Panc1 (cell line): ENCODE data around the gene MEIS1.

Source experiments
- TF ChIP-seq, protein P1 (sequence below): fragments of 450-650 bp; IDR thresholded peaks from 2 replicates; pipeline ENCODE4 v1.5.1; 2017; ENCODE audit warnings: mild to moderate bottlenecking
- TF ChIP-seq, protein P2 (sequence below), 2 experiments: IDR thresholded peaks; 2 replicates each; pipeline ENCODE4 v1.6.1; 2011 to 2012; ENCODE audit warnings: low read depth in 2 of 2, control low read depth in 1 of 2, low read length in 1 of 2, mild to moderate bottlenecking in 1 of 2, moderate library complexity in 1 of 2; ENCODE audit not compliant: insufficient read depth in 1 of 2

DNA sequence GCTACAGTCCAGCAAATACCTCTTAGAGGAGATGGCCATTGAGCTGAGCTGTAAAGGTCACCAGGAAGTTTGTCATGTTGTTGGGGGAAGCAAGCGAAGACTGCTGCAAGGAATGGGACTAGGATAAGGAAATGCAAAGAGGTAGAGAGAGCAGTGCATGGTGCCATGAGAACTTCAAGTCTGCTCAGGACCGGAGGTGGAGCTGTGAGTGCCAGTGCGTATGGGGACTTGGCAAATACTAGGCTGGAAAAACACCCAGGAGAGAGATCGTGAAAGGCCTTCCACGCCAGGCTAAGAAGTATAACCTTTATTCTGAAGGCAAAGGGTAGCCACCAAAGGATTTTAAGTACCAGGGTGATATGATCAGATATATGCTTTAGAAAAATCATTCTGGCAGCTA is 71.3 kb downstream of the MEIS1 start:
- TF ChIP-seq, protein P1, sequence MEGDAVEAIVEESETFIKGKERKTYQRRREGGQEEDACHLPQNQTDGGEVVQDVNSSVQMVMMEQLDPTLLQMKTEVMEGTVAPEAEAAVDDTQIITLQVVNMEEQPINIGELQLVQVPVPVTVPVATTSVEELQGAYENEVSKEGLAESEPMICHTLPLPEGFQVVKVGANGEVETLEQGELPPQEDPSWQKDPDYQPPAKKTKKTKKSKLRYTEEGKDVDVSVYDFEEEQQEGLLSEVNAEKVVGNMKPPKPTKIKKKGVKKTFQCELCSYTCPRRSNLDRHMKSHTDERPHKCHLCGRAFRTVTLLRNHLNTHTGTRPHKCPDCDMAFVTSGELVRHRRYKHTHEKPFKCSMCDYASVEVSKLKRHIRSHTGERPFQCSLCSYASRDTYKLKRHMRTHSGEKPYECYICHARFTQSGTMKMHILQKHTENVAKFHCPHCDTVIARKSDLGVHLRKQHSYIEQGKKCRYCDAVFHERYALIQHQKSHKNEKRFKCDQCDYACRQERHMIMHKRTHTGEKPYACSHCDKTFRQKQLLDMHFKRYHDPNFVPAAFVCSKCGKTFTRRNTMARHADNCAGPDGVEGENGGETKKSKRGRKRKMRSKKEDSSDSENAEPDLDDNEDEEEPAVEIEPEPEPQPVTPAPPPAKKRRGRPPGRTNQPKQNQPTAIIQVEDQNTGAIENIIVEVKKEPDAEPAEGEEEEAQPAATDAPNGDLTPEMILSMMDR = no peak
- TF ChIP-seq, protein P2, sequence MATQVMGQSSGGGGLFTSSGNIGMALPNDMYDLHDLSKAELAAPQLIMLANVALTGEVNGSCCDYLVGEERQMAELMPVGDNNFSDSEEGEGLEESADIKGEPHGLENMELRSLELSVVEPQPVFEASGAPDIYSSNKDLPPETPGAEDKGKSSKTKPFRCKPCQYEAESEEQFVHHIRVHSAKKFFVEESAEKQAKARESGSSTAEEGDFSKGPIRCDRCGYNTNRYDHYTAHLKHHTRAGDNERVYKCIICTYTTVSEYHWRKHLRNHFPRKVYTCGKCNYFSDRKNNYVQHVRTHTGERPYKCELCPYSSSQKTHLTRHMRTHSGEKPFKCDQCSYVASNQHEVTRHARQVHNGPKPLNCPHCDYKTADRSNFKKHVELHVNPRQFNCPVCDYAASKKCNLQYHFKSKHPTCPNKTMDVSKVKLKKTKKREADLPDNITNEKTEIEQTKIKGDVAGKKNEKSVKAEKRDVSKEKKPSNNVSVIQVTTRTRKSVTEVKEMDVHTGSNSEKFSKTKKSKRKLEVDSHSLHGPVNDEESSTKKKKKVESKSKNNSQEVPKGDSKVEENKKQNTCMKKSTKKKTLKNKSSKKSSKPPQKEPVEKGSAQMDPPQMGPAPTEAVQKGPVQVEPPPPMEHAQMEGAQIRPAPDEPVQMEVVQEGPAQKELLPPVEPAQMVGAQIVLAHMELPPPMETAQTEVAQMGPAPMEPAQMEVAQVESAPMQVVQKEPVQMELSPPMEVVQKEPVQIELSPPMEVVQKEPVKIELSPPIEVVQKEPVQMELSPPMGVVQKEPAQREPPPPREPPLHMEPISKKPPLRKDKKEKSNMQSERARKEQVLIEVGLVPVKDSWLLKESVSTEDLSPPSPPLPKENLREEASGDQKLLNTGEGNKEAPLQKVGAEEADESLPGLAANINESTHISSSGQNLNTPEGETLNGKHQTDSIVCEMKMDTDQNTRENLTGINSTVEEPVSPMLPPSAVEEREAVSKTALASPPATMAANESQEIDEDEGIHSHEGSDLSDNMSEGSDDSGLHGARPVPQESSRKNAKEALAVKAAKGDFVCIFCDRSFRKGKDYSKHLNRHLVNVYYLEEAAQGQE (IDR thresholded peaks at IDR 0.05; ENCODE audit: insufficient read depth in 1 of 2, low read depth in 2 of 2, low read length in 1 of 2) = no peak
